Activated naive CD8-positive, alpha-beta T cell (primary cell): ENCODE results near the gene CHRDL1.

Experiments
- H3K27ac Mint-ChIP-seq: one replicate; pipeline ENCODE4 v1.8.0; 2021; ENCODE audit warnings: mixed read lengths
- H3K27me3 Mint-ChIP-seq: one replicate; pipeline ENCODE4 v1.8.0; 2021; ENCODE audit warnings: mixed read lengths
- H3K36me3 Mint-ChIP-seq: one replicate; pipeline ENCODE4 v1.8.0; 2021; ENCODE audit warnings: mixed read lengths
- H3K4me1 Mint-ChIP-seq: one replicate; pipeline ENCODE4 v1.8.0; 2021; ENCODE audit warnings: low read depth, mixed read lengths
- H3K4me3 Mint-ChIP-seq: one replicate; pipeline ENCODE4 v1.8.0; 2021; ENCODE audit warnings: mild to moderate bottlenecking, mixed read lengths
- H3K9me3 Mint-ChIP-seq: one replicate; pipeline ENCODE4 v1.8.0; 2021; ENCODE audit warnings: low read depth, mixed read lengths

The CHRDL1 gene

DNA sequence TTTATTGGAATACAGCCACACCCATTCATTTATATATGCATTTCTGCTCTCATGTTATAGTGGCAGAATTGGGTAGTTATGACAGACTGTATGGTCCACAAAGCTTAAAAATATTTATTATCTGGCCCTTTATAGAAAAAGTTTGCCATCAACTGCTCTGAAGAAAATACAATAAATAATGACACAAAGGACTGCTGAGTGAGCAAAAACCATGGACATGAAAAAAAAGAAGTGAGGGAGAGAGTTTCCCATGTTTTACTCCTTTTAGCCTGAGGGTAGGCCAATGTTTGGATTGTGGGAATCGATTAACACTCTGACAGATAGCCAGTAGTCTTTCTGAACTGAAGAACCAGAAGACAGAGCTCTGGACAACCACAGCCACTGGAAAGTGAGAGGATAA, 149.2 kb downstream of the CHRDL1 start:
- Mint-ChIP-seq H3K27me3 (no peaks in the 10 kb centered on the region), H3K4me1 (no peaks in the 10 kb centered on the region), H3K9me3 (peaks cover 3% of the 10 kb centered on the region), H3K36me3 (no peaks in the 10 kb centered on the region), H3K4me3 (no peak overlapping the region), H3K27ac (no peak overlapping the region)
